ENCODE data around the gene POLE3.

DNA sequence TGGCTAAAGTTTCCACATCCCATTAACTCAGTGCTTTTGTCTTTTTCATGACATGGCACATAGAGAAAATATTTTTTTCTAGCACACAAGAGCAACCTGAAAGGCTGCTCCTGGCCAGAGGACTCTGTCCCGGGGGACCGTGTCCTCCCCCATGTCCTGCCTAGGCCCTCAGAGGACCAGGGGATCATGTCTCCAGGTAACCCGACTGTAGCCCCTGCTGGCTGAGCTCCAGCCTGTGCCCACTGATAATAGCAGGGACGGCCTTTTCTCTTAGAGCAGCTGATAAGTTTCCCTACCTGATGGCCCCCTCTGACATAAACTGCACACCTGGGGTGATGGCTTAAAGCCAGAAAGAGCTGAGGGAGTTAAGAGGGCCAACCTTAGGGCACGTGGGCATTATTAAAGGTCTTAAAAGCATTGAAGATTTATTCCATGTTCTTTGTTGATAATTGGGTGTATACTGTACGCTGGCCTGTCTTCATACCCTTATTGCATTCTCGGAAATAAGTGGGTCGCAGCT, 39.6 kb downstream of the POLE3 start:
- TF ChIP-seq CTCF (IDR thresholded peaks at IDR 0.05; ENCODE audit: low read length), result no peak
- TF ChIP-seq EZH2 (optimal IDR thresholded peaks at IDR 0.05; ENCODE audit: low read depth, low read length), result no peak
- TF ChIP-seq EZH2phosphoT487 (IDR thresholded peaks at IDR 0.05; ENCODE audit: low read length), result no peak

Data from MM.1S (cell line).